H1 (cell line): ENCODE data around the gene C16orf95. TPM values are rescaled to one million over a fixed set of nuclear protein-coding genes. Genes with fewer than 3 reads are reported as not detected.

Source experiments
- CTCF ChIA-PET: fragments of 300-600 bp; sonication (Branson Sonifier 250); formaldehyde crosslinking; loops from one replicate; lab custom pipeline; 2021; ENCODE audit not compliant: partially characterized antibody; lab: Charles Lee
- POLR2A ChIA-PET: fragments of 300-600 bp; sonication (Branson Sonifier 250); formaldehyde crosslinking; loops from one replicate; lab custom pipeline; 2021; ENCODE audit warnings: inconsistent platforms; ENCODE audit not compliant: partially characterized antibody; lab: Charles Lee
- DNase-seq, 2 experiments: peaks; one replicate each; pipeline versions ENCODE4 v3.0.0 to v3.0.0-alpha.2; 2010 to 2022; ENCODE audit warnings: low spot score in 2 of 2, low read depth in 1 of 2, mixed read lengths in 1 of 2
- FAIRE-seq: peaks from 2 replicates; lab custom pipeline; 2011; peaks lifted over from hg19 to GRCh38; lab: Jason Lieb, UNC
- H2AFZ ChIP-seq: 2 replicates; pipeline ENCODE4 v1.8.1; 2012; ENCODE audit warnings: low read length, inconsistent platforms
- H2AK5ac ChIP-seq: 2 replicates; pipeline ENCODE4 v1.6.1; 2013; ENCODE audit warnings: low read depth, low read length
- H2BK120ac ChIP-seq: replicated peaks from 2 replicates; pipeline ENCODE3; 2013; ENCODE audit warnings: low read depth, low read length, inconsistent platforms
- H2BK12ac ChIP-seq: 2 replicates; pipeline ENCODE4 v1.6.1; 2013; ENCODE audit warnings: low read depth, low read length
- H2BK15ac ChIP-seq: 2 replicates; pipeline ENCODE4 v1.6.1; 2013; ENCODE audit warnings: low read length
- H2BK20ac ChIP-seq: 2 replicates; pipeline ENCODE4 v1.6.1; 2013; ENCODE audit warnings: low read length
- H2BK5ac ChIP-seq: 2 replicates; pipeline ENCODE4 v1.6.1; 2013; ENCODE audit warnings: low read depth, low read length
- H3K14ac ChIP-seq: 2 replicates; pipeline ENCODE4 v1.6.1; 2013; ENCODE audit warnings: inconsistent platforms; ENCODE audit not compliant: insufficient read length
- H3K18ac ChIP-seq: 2 replicates; pipeline ENCODE4 v1.6.1; 2013; ENCODE audit warnings: low read length; ENCODE audit errors: extremely low read depth
- H3K23ac ChIP-seq: 2 replicates; pipeline ENCODE4 v1.6.1; 2013; ENCODE audit warnings: inconsistent platforms; ENCODE audit not compliant: insufficient read length
- H3K23me2 ChIP-seq: 2 replicates; pipeline ENCODE4 v1.6.1; 2013; ENCODE audit warnings: low read depth, low read length
- H3K27ac ChIP-seq: 2 replicates; pipeline ENCODE4 v1.6.1; 2011; ENCODE audit warnings: low read depth, low read length, inconsistent platforms
- H3K27me3 ChIP-seq, 4 experiments: replicated peaks in 1 of 4; 1 replicate in 1 of 4; 2 replicates in 3 of 4; pipeline versions ENCODE4 v1.6.1 to v1.8.1; 2011 to 2013; ENCODE audit warnings: low read length in 3 of 4, mild to moderate bottlenecking in 3 of 4, inconsistent platforms in 2 of 4, mixed read lengths in 2 of 4, moderate library complexity in 1 of 4; ENCODE audit not compliant: control insufficient read depth in 3 of 4, insufficient read depth in 3 of 4; ENCODE audit errors: extremely low read depth in 1 of 4
- H3K36me3 ChIP-seq, 4 experiments: 2 replicates each; pipeline versions ENCODE4 v1.6.1 to v1.8.1; 2011 to 2013; ENCODE audit warnings: mild to moderate bottlenecking in 4 of 4, low read length in 3 of 4, moderate library complexity in 2 of 4, control low read depth in 1 of 4, inconsistent platforms in 1 of 4; ENCODE audit not compliant: insufficient read depth in 4 of 4, control insufficient read depth in 2 of 4
- H3K4ac ChIP-seq: replicated peaks from 2 replicates; pipeline ENCODE3; 2013; ENCODE audit warnings: low read length, low read depth, mixed read lengths, inconsistent platforms; ENCODE audit not compliant: insufficient read length
- H3K4me1 ChIP-seq, 4 experiments: replicated peaks in 1 of 4; 1 replicate in 1 of 4; 2 replicates in 3 of 4; pipeline versions ENCODE4 v1.6.1 to v1.8.1; 2011 to 2013; ENCODE audit warnings: low read length in 3 of 4, inconsistent platforms in 2 of 4, mixed read lengths in 1 of 4; ENCODE audit not compliant: insufficient read depth in 4 of 4, control insufficient read depth in 3 of 4
- H3K4me2 ChIP-seq, 2 experiments: 2 replicates each; pipeline versions ENCODE4 v1.6.1 to v1.8.1; 2011 to 2013; ENCODE audit warnings: low read depth in 2 of 2, low read length in 2 of 2, control low read depth in 1 of 2, inconsistent platforms in 1 of 2, mild to moderate bottlenecking in 1 of 2; ENCODE audit not compliant: insufficient read depth in 1 of 2
- H3K4me3 ChIP-seq, 4 experiments: fragments of 200-600, 300-600 bp in 1 of 4; sonication (generic), shearing (Covaris generic), sonication (Bioruptor Twin) in 1 of 4; 2 replicates each; pipeline versions ENCODE4 v1.5.1 to v1.8.1; 2011 to 2016; ENCODE audit warnings: low read length in 4 of 4, low read depth in 3 of 4, control low read depth in 2 of 4, inconsistent platforms in 2 of 4, mild to moderate bottlenecking in 2 of 4, mixed read lengths in 1 of 4, moderate library complexity in 1 of 4; ENCODE audit not compliant: insufficient read depth in 2 of 4; ENCODE audit errors: extremely low read depth in 1 of 4
- H3K56ac ChIP-seq: replicated peaks from 2 replicates; pipeline ENCODE3; 2013; ENCODE audit warnings: low read depth, mild to moderate bottlenecking, mixed read lengths, low read length, inconsistent platforms; ENCODE audit not compliant: insufficient read length
- H3K79me1 ChIP-seq: 2 replicates; pipeline ENCODE4 v1.6.1; 2013; ENCODE audit warnings: low read depth, low read length, control low read depth
- H3K79me2 ChIP-seq, 2 experiments: 2 replicates each; pipeline versions ENCODE4 v1.6.1 to v1.8.1; 2012 to 2013; ENCODE audit warnings: low read length in 2 of 2, mild to moderate bottlenecking in 2 of 2, inconsistent platforms in 1 of 2; ENCODE audit not compliant: insufficient read depth in 2 of 2, control insufficient read depth in 1 of 2
- H3K9ac ChIP-seq, 4 experiments: replicated peaks in 1 of 4; 1 replicate in 1 of 4; 2 replicates in 3 of 4; pipeline versions ENCODE4 v1.6.1 to v1.8.1; 2011 to 2013; ENCODE audit warnings: low read depth in 3 of 4, low read length in 3 of 4, control low read depth in 2 of 4, mild to moderate bottlenecking in 2 of 4, moderate library complexity in 2 of 4, inconsistent platforms in 1 of 4; ENCODE audit errors: extremely low read depth in 1 of 4
- H3K9me3 ChIP-seq, 2 experiments: 2 replicates each; pipeline versions ENCODE4 v1.6.1 to v1.8.1; 2012 to 2013; ENCODE audit warnings: mild to moderate bottlenecking in 2 of 2, moderate library complexity in 2 of 2, control low read depth in 1 of 2, inconsistent platforms in 1 of 2, low read depth in 1 of 2, low read length in 1 of 2, mixed read lengths in 1 of 2; ENCODE audit not compliant: insufficient read depth in 2 of 2
- H4K20me1 ChIP-seq, 2 experiments: replicated peaks in 1 of 2; 2 replicates each; pipeline versions ENCODE3 to v1.8.1; 2011 to 2013; ENCODE audit warnings: inconsistent platforms in 2 of 2, low read length in 2 of 2, mild to moderate bottlenecking in 1 of 2; ENCODE audit not compliant: insufficient read depth in 2 of 2, control insufficient read depth in 1 of 2
- H4K5ac ChIP-seq: 2 replicates; pipeline ENCODE4 v1.6.1; 2013; ENCODE audit warnings: low read length, low read depth, mixed read lengths, inconsistent platforms; ENCODE audit not compliant: insufficient read length
- H4K8ac ChIP-seq: 2 replicates; pipeline ENCODE4 v1.8.0; 2013; ENCODE audit warnings: mild to moderate bottlenecking, moderate library complexity, low read length, inconsistent platforms; ENCODE audit not compliant: insufficient read depth; ENCODE audit errors: extremely low read depth
- H4K91ac ChIP-seq: replicated peaks from 2 replicates; pipeline ENCODE3; 2013; ENCODE audit warnings: low read length, mixed read lengths, inconsistent platforms; ENCODE audit not compliant: insufficient read length
- CEBPB ChIP-seq: IDR thresholded peaks from 2 replicates; pipeline ENCODE4 v1.6.1; 2012; ENCODE audit warnings: low read depth, low read length
- CTBP2 ChIP-seq: IDR thresholded peaks from 2 replicates; pipeline ENCODE4 v1.7.0; 2011; ENCODE audit warnings: borderline replicate concordance, mild to moderate bottlenecking, moderate library complexity, mixed read lengths, low read length; ENCODE audit not compliant: insufficient read depth, insufficient read length
- CTCF ChIP-seq, 3 experiments: IDR thresholded peaks; 1 replicate in 2 of 3; 2 replicates in 1 of 3; pipeline versions ENCODE4 v1.5.1 to v1.6.1; 2011; ENCODE audit warnings: low read length in 3 of 3, mild to moderate bottlenecking in 3 of 3, inconsistent platforms in 2 of 3, low read depth in 1 of 3, moderate library complexity in 1 of 3; ENCODE audit not compliant: insufficient read depth in 1 of 3; ENCODE audit errors: control extremely low read depth in 1 of 3
- GABPA ChIP-seq: IDR thresholded peaks from 2 replicates; pipeline ENCODE4 v1.6.1; 2011; ENCODE audit warnings: mild to moderate bottlenecking, low read length, moderate library complexity, borderline replicate concordance; ENCODE audit not compliant: insufficient read depth
- JUN ChIP-seq: IDR thresholded peaks from 2 replicates; pipeline ENCODE4 v1.6.1; 2011; ENCODE audit warnings: low read depth, mild to moderate bottlenecking, improper control_type of control experiment, low read length
- SAP30 ChIP-seq: fragments of 300-600 bp; sonication (generic); IDR thresholded peaks from 2 replicates; pipeline ENCODE4 v1.7.1; 2012; ENCODE audit warnings: low read length, moderate library complexity, mild to moderate bottlenecking, inconsistent platforms; ENCODE audit not compliant: insufficient read depth, insufficient replicate concordance
- SIRT6 ChIP-seq: IDR thresholded peaks from one replicate; pipeline ENCODE4 v1.7.1; 2012; ENCODE audit warnings: low read length, inconsistent platforms
- SIX5 ChIP-seq: IDR thresholded peaks from 2 replicates; pipeline ENCODE4 v1.6.1; 2011; ENCODE audit warnings: mild to moderate bottlenecking, low read depth, low read length
- WGBS, 2 experiments: shearing (Covaris generic) in 1 of 2; methylation state at CpG; one replicate each; pipeline versions ENCODE4 v1.1.6 to v1.1.7; 2013 to 2015; ENCODE audit warnings: low lambda C conversion rate in 2 of 2, mixed read lengths in 2 of 2, inconsistent platforms in 1 of 2, low coverage in 1 of 2, missing lambda C conversion rate in 1 of 2; ENCODE audit not compliant: insufficient replicate concordance in 2 of 2, insufficient coverage in 1 of 2, insufficient read length in 1 of 2; ENCODE audit errors: extremely low coverage in 1 of 2, missing lambda C conversion rate in 1 of 2; 5-methylcytosine and 5-hydroxymethylcytosine counted together
- polyA plus RNA-seq, 7 experiments: library from polyadenylated mRNA; depleted of rRNA in 3 of 7; stranded (reverse) in 5 of 7; unstranded in 2 of 7; fragments of >200 nt in 5 of 7; fragments of 200-250 nt in 2 of 7; gene quantifications; 1 replicate in 5 of 7; 2 replicates in 1 of 7; 4 replicates in 1 of 7; pipeline versions ENCODE4 v1.2.1 to v1.2.3, GENCODE V29; 2011 to 2013; ENCODE audit warnings: missing spikeins in 2 of 7, mixed read lengths in 2 of 7
- total RNA-seq: library from RNA; stranded (reverse); fragmentation: NEBNext Ultra II Directional; extraction: Animal tissue kit (Norgen Biotek cat#: 25700); gene quantifications from 2 replicates; pipeline ENCODE4 v1.2.1, GENCODE V29; 2021

C16orf95 gene
- total and polyA plus RNA-seq, 2 of the 8 experiments (the other 6 are each of a cell fraction or from before 2014, with no cell fraction given), result 5.0 to 5.4 TPM

GRCh38 chr16:87312008-87312407 is 5.2 kb downstream of the C16orf95 start:
- Histone ChIP-seq H3K79me2 (no peaks in the 10 kb centered on the region), H2BK120ac (no peak overlapping the region), H2AFZ (no peak overlapping the region), H3K4me2 (no peak overlapping the region), H3K18ac (no peak overlapping the region), H3K23ac (no peak overlapping the region), H3K36me3 (0 out of 8 replicates have a peak, but pooled peaks cover 0 to 2% (median 0%) of the 10 kb centered on the region in 4 experiments), H3K4me1 (no peaks in the 10 kb centered on the region), H3K9me3 (peaks cover 0 to 5% of the 10 kb centered on the region in 2 experiments; a peak in 1 of 4 replicates), H2BK20ac (no peak overlapping the region), H3K56ac (no peak overlapping the region), H2BK5ac (no peak overlapping the region), H4K8ac (no peak overlapping the region), H2BK12ac (no peak overlapping the region), H2BK15ac (no peak overlapping the region), H4K5ac (no peak overlapping the region), H3K27ac (no peak overlapping the region), H3K4me3 (no peak overlapping the region), H3K4ac (no peak overlapping the region), H2AK5ac (no peak overlapping the region), H3K23me2 (peaks cover under 1% of the 10 kb centered on the region; the same call in 1 of the 2 replicates), H3K9ac (no peak overlapping the region), H3K79me1 (no peaks in the 10 kb centered on the region), H3K27me3 (no peaks in the 10 kb centered on the region), H3K14ac (no peak overlapping the region), H4K91ac (no peak overlapping the region), H4K20me1 (no peaks in the 10 kb centered on the region)
- DNase-seq (no peak), FAIRE-seq (no peak)
- TF ChIP-seq CEBPB (no peak), SIRT6 (no peak), JUN (no peak), CTCF (IDR thresholded peaks at IDR 0.05; ENCODE audit: control extremely low read depth in 1 of 3, insufficient read depth in 1 of 3, low read depth in 1 of 3, low read length in 3 of 3) (no peak), SIX5 (no peak), SAP30 (no peak), CTBP2 (no peak), GABPA (no peak)
- POLR2A ChIA-PET, result no interaction called here
- WGBS, 2 experiments, result 84% methylated on average over 7 of the region's 7 CpGs; no CpG with 5 or more reads in 1 of the 2 experiments
- CTCF ChIA-PET, result interaction anchor here (0.6 to 0.7 kb wide), 2 partner anchors 30 to 519 kb away, joined by 3 read pairs; no protein-coding TSS in a partner anchor
